Measurements from ENCODE around the gene B9D1.

GRCh38 chr17:19328441-19329061 lies 34.0 kb downstream of the B9D1 start:
- TF ChIP-seq CTCF (IDR thresholded peaks at IDR 0.05; ENCODE audit: borderline replicate concordance, extremely low read depth, low read length, poor library complexity, severe bottlenecking) (no peak), EZH2 (IDR thresholded peaks at IDR 0.05; ENCODE audit: borderline replicate concordance, low read depth, low read length, severe bottlenecking) (no peak)
